HFF-Myc (cell line): Measurements from ENCODE around the gene ABCB4.
A peak's percentile ranks its signal among the peaks of the same experiment; 100 is the strongest.

ENCODE experiments used
- DNase-seq: peaks from one replicate; pipeline ENCODE4 v3.0.0-alpha.2; 2011; ENCODE audit warnings: low read depth; ENCODE audit errors: extremely low read depth
- H3K4me3 ChIP-seq: replicated peaks from 2 replicates; pipeline ENCODE4 v1.5.1; 2011; ENCODE audit warnings: low read depth, mild to moderate bottlenecking, control low read depth, low read length
- CTCF ChIP-seq: IDR thresholded peaks from 2 replicates; pipeline ENCODE4 v1.5.1; 2012; ENCODE audit warnings: mild to moderate bottlenecking, low read depth, low read length, control low read depth; ENCODE audit errors: missing control alignments

Gene ABCB4

GRCh38 chr7:87475359-87476178, at the start of gene ABCB4:
ABCB4 (minus strand) TSS chr7:87475680; CDS start chr7:87475465, 215 bp downstream.
- no peak for TF ChIP-seq CTCF
- DNase-seq = no peak
- peak within 1 kb of the TSS; percentile 23; the same call in 1 of the 2 replicates for H3K4me3 ChIP-seq

GRCh38 chr7:87518735-87519134, 43.3 kb upstream of the ABCB4 start:
- no peak for TF ChIP-seq CTCF
- H3K4me3 ChIP-seq = no peak overlapping the region
- DNase-seq = no peak

GRCh38 chr7:87517891-87518290, 42.4 kb upstream of the ABCB4 start:
- no peak overlapping the region for H3K4me3 ChIP-seq
- DNase-seq = no peak
- no peak for TF ChIP-seq CTCF

- peak; percentile 5 for DNase-seq
- no peak overlapping the region for H3K4me3 ChIP-seq
- TF ChIP-seq CTCF = no peak
These were observed 41.8 kb upstream of the ABCB4 start for GRCh38 chr7:87517136-87517815.

- no peak overlapping the region for H3K4me3 ChIP-seq
- TF ChIP-seq CTCF = no peak
- no peak for DNase-seq
These were observed 38.4 kb upstream of the ABCB4 start for GRCh38 chr7:87513735-87514335.

- H3K4me3 ChIP-seq = no peak overlapping the region
- no peak for DNase-seq
- TF ChIP-seq CTCF = no peak
These were observed 37.4 kb upstream of the ABCB4 start for GRCh38 chr7:87512906-87513305.
